Mononuclear cell (primary cell): ENCODE results near the gene DLEC1. TPM values are rescaled to one million over a fixed set of nuclear protein-coding genes. Genes with fewer than 3 reads are reported as not detected.
"Not testable (repeated sequence)": the region's sequence is repeated elsewhere in the genome, so short reads cannot be mapped to it uniquely, and the experiment has no call there.

Experiments
- H3K27me3 ChIP-seq: 2 replicates; pipeline ENCODE4 v1.6.0; 2011; ENCODE audit warnings: low read length, control low read depth; ENCODE audit not compliant: insufficient read depth
- H3K4me1 ChIP-seq: 2 replicates; pipeline ENCODE4 v1.5.1; 2011; ENCODE audit warnings: mild to moderate bottlenecking, low read length, control low read depth; ENCODE audit not compliant: insufficient read depth
- H3K4me3 ChIP-seq: 2 replicates; pipeline ENCODE4 v1.5.1; 2011; ENCODE audit warnings: mild to moderate bottlenecking, low read length, moderate library complexity
- H3K9me3 ChIP-seq: 2 replicates; pipeline ENCODE4 v1.5.1; 2011; ENCODE audit warnings: low read depth, mild to moderate bottlenecking, control low read depth, low read length
- total RNA-seq: library from RNA; depleted of rRNA; stranded (reverse); fragments of >200 nt; gene quantifications from one replicate; pipeline ENCODE4 v1.2.3, GENCODE V29; 2012

DLEC1 gene
- total RNA-seq, 1 donor = 1.7 TPM

DNA sequence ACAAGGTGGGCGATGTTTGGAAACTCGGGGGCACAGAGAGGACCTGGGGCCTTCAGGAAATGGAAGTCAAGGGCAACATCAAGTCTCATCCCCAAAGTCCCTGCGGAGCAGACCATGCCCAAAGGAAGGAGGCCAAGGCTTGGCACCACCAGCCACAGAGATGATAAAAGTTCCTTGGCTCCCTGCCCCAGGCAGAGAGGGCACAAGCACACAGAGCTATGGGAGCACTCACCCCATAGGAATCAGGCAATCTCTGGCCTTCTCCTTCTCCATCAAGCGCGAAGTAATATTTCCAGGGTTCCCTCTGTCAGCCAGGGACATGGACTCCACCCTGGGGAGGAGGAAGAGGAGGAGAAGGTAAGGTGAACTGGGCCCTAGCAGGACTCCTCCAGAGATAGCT is 90.0 kb downstream of the DLEC1 start:
- no peaks in the 10 kb centered on the region for H3K9me3 ChIP-seq
- H3K4me1 ChIP-seq = peaks cover 7% of the 10 kb centered on the region
- no peaks in the 10 kb centered on the region for H3K27me3 ChIP-seq
- no peak overlapping the region for H3K4me3 ChIP-seq

DNA sequence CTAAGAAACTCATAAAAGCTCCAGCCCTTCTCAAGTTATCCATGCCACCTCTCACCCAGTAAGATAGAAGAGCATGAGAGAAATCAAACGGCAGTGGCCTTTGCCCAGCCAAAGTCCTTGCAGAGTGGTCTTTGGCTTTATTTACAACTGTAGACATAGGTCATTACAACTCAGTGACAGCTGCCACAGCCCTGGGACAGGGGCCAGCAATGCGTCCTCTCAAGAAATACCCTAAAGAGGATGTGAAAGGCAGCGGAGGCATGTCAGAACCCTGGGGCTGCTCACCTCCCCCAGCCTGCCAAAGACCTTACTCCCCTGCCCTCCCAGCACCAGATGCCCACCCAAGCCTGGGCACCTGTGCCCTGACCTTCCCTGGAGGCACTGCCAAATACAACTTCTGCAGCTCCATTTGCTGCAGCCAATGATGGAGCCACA is 91.6 kb downstream of the DLEC1 start:
- Histone ChIP-seq H3K4me3 (no peak overlapping the region), H3K27me3 (no peaks in the 10 kb centered on the region), H3K4me1 (peaks cover 19% of the 10 kb centered on the region), H3K9me3 (no peaks in the 10 kb centered on the region)

DNA sequence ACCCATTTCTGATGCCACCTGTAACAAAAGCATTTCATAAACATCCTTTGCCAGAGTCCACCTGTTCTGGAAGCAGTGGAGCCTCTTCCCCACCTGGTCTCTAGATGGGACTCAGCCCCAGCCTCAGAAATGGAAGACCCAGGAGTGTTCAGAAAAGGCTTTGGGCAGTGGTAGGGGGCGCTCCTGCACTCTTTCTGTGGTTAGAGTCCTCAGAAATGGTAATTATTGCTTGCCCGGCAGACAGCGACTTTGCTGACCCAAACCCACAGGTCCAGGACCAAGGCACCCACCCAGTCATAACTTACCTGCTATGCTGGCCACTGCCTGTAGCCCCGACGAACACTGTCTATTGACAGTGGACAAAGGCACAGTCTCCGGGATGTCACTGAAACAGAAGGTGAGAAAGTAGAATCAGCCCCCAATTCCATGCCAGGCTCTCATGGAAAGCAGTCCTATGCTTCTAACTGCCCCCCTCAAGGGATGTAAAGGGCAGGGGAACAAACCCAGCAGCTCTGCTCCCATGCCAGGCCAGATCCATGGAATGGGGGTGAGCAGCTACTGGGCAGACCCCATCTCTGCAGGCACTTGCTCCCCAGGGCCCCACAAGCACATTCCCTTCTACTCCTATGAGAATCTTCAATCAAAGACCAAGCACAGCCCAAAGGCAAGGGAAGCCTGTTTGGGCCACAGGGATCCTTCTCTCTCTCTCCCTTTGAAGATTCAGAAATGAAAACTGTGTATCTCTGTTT is 92.8 kb downstream of the DLEC1 start:
- Histone ChIP-seq H3K27me3 (no peaks in the 10 kb centered on the region), H3K4me3 (no peak overlapping the region), H3K9me3 (no peaks in the 10 kb centered on the region), H3K4me1 (peaks cover 27% of the 10 kb centered on the region)

DNA sequence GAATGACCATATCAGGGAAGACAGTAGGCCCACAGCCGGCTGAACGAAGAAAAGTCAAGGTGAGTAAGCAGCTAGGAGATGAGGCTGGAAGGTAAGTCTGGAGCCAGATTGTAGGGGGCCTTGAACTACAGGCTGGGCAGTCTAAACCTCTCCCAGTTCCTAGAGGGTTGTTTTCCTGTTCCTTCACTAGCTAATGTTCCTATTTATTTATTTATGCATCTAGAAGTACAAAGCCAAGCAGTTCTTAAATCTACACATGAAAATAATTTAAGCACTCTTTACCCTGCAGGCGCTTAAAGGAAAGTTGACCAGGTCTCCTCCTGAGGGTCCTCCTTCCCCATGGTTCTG is 94.2 kb downstream of the DLEC1 start:
- Histone ChIP-seq H3K4me3 (no peak overlapping the region), H3K4me1 (peaks cover 36% of the 10 kb centered on the region), H3K27me3 (no peaks in the 10 kb centered on the region), H3K9me3 (no peaks in the 10 kb centered on the region)

DNA sequence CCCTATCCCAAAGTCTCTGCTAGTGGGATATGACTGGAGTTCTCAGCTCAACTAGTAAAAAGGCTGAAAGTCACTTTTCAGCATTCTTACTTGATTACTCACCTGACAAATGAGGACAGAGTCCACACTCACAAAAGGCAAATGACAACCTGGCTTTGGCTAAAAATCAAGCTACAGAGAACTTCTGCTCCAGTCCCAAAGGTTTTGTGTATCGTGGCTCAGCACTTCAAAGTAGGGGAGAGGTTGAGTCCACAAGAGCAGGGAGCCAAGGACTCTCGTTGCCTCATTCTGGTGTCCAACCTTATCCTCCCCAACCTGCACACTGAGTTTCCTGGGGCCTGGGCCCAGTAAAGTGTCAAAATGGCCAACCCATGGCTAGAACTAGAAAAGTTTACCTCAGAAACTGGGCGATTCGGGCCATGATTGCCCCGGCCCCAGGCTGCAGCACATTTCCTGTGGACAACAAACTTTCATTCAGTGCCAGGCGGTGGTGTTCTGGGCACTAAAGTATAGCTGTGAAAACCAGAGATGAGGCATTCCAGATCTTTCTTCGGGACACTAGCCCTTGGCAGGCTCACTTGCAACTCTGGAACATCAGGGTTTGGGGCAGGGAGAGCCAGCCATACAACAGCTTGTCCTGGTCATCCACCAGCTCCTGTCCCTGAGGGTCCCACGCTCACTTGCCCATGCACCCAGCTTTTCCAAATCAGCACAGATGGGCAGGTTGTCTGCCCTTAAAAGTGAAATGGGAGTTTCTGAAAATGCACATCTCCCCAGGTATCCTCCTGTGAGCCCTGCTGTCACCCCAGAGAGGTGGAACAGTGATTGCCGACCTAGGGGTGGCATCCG is 94.8 kb downstream of the DLEC1 start:
- Histone ChIP-seq H3K9me3 (no peaks in the 10 kb centered on the region), H3K4me1 (peaks cover 37% of the 10 kb centered on the region), H3K4me3 (no peak overlapping the region), H3K27me3 (no peaks in the 10 kb centered on the region)

DNA sequence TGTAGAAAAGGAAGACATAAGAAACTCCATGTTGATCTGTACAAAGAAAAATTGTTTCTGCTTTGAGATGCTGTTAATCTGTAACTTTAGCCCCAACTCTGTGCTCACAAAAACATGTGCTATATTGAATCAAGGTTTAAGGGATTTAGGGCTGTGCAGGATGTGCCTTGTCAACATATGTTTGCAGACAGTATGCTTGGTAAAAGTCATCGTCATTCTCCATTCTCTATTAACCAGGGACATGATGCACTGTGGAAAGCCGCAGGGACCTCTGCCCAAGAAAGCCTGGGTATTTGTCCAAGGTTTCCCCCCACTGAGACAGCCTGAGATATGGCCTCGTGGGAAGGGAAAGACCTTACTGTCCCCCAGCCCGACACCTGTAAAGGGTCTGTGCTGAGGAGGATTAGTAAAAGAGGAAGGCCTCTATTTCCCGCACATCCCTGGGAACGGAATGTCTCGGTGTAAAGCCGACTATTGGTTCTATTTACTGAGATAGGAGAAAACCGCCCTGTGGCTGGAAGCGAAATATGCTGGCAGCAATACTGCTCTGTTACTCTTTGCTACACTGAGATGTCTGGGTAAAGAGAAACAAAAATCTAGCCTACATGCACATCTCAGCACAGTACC is 95.6 kb downstream of the DLEC1 start:
- not testable (repeated sequence) for H3K4me3 ChIP-seq
- peaks cover 41% of the 10 kb centered on the region for H3K4me1 ChIP-seq

DNA sequence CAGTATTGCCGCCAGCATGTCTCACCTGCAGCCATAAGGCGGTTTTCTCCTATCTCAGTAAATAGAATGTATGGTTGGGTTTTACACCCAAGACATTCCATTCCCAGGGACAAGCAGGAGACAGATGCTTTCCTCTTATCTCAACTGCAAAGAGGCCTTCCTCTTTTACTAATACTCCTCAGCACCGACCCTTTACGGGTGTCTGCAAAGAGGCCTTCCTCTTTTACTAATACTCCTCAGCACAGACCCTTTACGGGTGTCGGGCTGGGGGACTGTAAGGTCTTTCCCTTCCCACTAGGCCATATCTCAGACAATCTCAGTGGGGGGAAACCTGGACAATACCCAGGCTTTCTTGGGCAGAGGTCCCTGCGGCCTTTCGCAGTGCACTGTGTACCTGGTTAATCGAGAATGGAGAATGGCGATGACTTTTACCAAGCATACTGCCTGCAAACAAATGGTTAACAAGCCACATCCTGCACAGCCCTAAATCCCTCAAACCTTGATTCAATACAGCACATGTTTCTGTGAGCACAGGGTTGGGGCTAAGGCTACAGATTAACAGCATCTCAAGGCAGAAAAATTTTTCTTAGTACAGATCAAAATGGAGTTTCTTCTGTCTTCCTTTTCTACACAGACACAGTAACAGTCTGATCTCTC is 96.7 kb downstream of the DLEC1 start:
- H3K9me3 ChIP-seq, H3K27me3 ChIP-seq: not testable (repeated sequence)
- H3K4me3 ChIP-seq = peak overlapping the region; percentile 84
- H3K4me1 ChIP-seq = peaks cover 52% of the 10 kb centered on the region

More for the DNA sequence above, 95.6 kb downstream of the DLEC1 start:
- H3K9me3 ChIP-seq, H3K27me3 ChIP-seq: not testable (repeated sequence)

DNA sequence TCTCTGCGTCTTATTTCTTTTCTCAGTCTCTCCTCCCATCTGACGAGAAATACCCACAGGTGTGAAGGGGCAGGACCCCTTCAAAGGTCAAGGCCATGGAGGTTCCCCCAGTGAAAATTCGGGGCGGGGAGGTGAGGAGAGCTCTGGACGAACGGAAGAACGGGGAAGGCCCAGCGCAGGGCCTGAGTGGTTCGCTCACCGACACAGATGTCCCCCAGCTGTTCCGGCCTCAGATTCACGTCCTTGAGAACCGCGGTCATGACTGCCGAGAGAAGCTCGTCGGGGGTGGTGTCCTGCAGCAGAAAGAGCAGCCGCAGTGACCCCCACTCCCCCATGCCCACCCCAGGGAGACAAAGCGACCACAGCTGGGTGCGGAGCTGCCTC is 97.4 kb downstream of the DLEC1 start:
- H3K4me1 ChIP-seq = peaks cover 59% of the 10 kb centered on the region
- H3K27me3 ChIP-seq = no peaks in the 10 kb centered on the region
- H3K9me3 ChIP-seq = no peaks in the 10 kb centered on the region
- peak overlapping the region; percentile 84 for H3K4me3 ChIP-seq

DNA sequence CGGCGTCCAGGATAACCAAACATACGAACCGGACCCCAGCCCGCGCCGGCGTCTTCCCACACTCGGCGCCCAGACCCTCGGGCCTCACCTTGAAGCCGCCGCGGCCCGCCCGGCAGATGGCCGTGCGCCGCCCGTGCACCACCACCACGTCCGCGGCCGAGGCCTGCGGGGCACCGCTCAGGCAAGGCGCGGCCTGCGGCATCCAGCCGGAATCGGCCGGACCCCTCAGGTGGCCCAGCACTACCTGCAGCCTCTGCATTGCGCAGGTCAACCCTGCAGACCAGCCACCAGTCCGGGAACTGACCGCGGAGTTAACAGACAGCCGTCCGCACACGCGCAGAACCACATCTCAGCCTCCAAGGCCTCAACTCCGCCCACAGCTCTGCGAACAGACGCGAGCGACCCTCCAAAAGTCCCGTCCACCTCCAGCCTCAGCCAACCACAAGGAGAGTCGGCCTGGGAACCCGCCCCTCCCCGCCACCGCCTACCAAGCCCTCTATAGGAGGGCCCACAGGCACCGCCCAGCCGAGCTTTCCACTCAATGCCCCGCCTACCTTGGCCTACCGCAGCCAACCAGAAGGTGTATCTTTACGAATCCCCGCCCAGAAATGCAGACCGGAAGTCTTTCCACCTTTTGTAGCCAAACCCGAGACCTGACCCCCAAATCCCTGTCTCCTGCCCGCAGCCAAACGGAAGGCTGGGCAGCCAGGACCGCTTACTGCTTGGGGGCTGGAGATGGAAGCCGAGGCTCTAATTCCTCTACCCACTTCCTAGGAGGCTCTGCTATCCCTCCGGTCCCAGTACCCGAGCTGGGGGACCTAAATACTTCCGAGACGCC is 98.0 kb downstream of the DLEC1 start, which contains the start of gene ACAA1:
Gene ACAA1, minus strand, starts transcription at position 351 of the 838 bp plus-strand sequence. Its CDS starts 92 bp downstream, at position 259.
- H3K9me3 ChIP-seq = no peaks in the 10 kb centered on the region
- H3K27me3 ChIP-seq = no peaks in the 10 kb centered on the region
- peaks cover 65% of the 10 kb centered on the region for H3K4me1 ChIP-seq
- H3K4me3 ChIP-seq = peak within 1 kb of the TSS; percentile 84

DNA sequence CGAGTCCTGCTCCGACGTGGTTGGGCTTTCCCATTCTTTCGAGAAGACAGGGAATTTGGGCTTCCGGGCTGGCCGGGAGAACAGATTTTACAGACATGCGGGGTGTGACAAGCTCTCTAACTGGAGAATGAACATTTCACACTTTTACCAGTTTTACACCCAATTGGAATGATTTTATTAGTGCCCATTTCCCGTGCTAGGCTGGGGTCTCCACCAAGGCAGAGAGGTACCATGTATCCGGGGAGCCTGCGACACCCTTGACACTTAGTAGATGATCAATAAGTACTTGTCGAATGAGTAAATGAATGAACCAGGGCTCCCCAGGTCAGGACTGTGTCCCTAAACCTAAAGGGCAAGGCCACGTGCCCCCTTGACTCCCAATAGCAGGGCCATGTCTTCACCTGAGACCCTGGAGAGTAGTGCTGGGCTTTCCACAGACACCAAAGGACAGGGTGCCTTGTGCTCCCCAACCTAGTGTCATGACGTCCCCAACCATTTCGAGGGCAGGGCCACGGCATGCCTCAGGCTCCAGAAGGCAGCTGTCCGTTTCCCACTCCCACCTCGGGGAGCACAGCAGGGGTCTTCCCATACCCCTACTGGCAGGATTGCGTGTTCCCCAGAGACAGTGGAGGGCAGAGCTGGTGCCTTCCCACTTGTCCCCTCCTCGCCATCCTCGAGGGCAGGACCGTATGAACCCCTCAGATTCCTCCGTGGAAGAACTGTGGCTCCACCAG is 98.8 kb downstream of the DLEC1 start:
- H3K27me3 ChIP-seq = no peaks in the 10 kb centered on the region
- H3K9me3 ChIP-seq = no peaks in the 10 kb centered on the region
- peaks cover 62% of the 10 kb centered on the region for H3K4me1 ChIP-seq
- H3K4me3 ChIP-seq = peak overlapping the region; percentile 84

DNA sequence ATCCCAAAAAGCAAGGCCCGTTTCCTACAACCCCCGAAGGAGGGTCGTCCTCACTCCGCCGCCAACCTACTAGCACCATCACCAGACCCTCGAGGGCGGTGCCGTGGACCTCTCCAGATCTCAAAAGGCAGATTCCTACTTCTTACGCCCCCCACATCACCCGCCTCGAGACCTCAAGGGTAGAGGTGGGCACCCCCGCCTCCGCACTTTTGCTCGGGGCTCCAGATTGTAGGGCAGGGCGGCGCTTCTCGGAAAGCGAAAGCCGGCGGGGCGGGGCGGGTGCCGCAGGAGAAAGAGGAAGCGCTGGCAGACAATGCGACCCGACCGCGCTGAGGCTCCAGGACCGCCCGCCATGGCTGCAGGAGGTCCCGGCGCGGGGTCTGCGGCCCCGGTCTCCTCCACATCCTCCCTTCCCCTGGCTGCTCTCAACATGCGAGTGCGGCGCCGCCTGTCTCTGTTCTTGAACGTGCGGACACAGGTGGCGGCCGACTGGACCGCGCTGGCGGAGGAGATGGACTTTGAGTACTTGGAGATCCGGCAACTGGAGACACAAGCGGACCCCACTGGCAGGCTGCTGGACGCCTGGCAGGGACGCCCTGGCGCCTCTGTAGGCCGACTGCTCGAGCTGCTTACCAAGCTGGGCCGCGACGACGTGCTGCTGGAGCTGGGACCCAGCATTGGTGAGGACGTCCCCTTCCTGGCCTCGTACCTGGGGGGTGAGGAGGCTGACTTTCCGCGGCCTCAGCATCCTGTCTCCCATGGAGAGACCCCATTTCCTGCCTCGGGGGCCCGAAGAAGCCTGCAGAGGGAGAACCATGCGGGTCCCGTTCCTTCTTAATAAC is 99.6 kb downstream of the DLEC1 start, which contains the start of gene MYD88:
Gene MYD88, plus strand, starts transcription at position 313 of the 842 bp plus-strand sequence. Its CDS starts 40 bp downstream, at position 353.
- Histone ChIP-seq H3K27me3 (no peaks in the 10 kb centered on the region), H3K9me3 (no peaks in the 10 kb centered on the region), H3K4me1 (peaks cover 67% of the 10 kb centered on the region), H3K4me3 (peak within 1 kb of the TSS; percentile 84)

DNA sequence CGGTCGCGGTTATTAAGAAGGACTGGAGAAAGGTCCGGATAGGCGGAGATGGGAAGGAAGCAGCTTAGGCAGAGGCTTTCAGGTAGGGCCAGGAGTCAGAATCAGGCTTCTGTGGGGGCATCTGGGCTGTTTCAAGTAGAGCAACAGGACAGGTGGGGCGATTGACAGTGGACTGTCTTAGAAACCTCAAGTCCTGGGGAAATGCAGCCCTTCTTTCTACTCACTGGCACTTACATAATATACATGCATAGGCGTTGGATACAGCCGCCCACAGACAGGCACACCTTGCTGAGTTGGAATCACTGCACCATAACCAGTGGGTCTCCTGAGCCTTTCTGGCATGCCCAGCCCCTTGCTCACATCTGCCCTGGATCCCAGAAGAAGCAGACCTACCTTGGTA is 100.2 kb downstream of the DLEC1 start:
- peak overlapping the region; percentile 84 for H3K4me3 ChIP-seq
- H3K27me3 ChIP-seq = no peaks in the 10 kb centered on the region
- no peaks in the 10 kb centered on the region for H3K9me3 ChIP-seq
- peaks cover 71% of the 10 kb centered on the region for H3K4me1 ChIP-seq

DNA sequence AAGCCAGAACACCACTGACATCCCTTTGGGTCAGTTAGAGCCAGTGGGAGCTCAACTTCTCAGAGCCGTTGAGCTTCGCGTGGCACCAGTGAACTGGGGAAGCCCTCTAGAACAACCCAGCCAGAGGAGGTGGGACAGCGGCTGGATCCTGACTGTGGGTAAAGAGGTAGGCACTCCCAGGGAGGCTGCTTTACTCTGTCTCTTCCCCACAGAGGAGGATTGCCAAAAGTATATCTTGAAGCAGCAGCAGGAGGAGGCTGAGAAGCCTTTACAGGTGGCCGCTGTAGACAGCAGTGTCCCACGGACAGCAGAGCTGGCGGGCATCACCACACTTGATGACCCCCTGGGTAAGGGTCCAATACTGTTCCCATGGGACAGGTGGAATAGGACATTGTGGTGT is 100.6 kb downstream of the DLEC1 start:
- peak overlapping the region; percentile 84 for H3K4me3 ChIP-seq
- no peaks in the 10 kb centered on the region for H3K9me3 ChIP-seq
- no peaks in the 10 kb centered on the region for H3K27me3 ChIP-seq
- H3K4me1 ChIP-seq = peaks cover 69% of the 10 kb centered on the region
